GM12878 (cell line): Measurements from ENCODE around the gene PRRG1. TPM values are rescaled to one million over a fixed set of nuclear protein-coding genes. Genes with fewer than 3 reads are reported as not detected.

Experiments used
- ATAC-seq: fragments of 200-7000 bp; cut with Tn5 transposase; 3 replicates; pipeline ENCODE4 v1.9.1; 2020; ENCODE audit warnings: mild to moderate bottlenecking, moderate library complexity
- BruUV-seq: library from RNA; stranded (reverse); fragments of 400-500 nt; replicated peaks from 2 replicates; lab custom pipeline; 2021; lab: Mats Ljungman, UMichigan
- CTCF ChIA-PET: fragments of 300-600 bp; sonication (Branson Sonifier 250); formaldehyde crosslinking; extraction: SDS; loops from one replicate; lab custom pipeline; 2021; ENCODE audit warnings: inconsistent platforms; lab: Yijun Ruan, JAX
- POLR2A ChIA-PET: fragments of 350-600 bp; formaldehyde crosslinking; extraction: SDS; loops from one replicate; lab custom pipeline; 2021; ENCODE audit warnings: inconsistent platforms; lab: Charles Lee
- RAD21 ChIA-PET: fragments of 300-600 bp; sonication (Branson Sonifier 250); formaldehyde crosslinking; loops from one replicate; lab custom pipeline; 2023; ENCODE audit warnings: antibody characterized with exemption; ENCODE audit not compliant: unreplicated experiment; lab: Charles Lee
- SMC1A ChIA-PET: fragments of 300-600 bp; sonication (Branson Sonifier 250); formaldehyde crosslinking; loops from one replicate; lab custom pipeline; 2023; ENCODE audit not compliant: unreplicated experiment, uncharacterized antibody; lab: Charles Lee
- DNase-seq: peaks from one replicate; pipeline ENCODE4 v3.0.0-alpha.2; 2011; ENCODE audit warnings: low read depth, low spot score
- FAIRE-seq: peaks from 3 replicates; lab custom pipeline; 2011; peaks lifted over from hg19 to GRCh38; lab: Jason Lieb, UNC
- H2AFZ ChIP-seq: 2 replicates; pipeline ENCODE4 v1.6.0; 2011; ENCODE audit warnings: low read depth, low read length, control low read depth; ENCODE audit not compliant: control insufficient read depth
- H3K27ac ChIP-seq: 2 replicates; pipeline ENCODE4 v1.5.1; 2011; ENCODE audit warnings: control low read depth; ENCODE audit not compliant: control insufficient read depth, insufficient read depth
- H3K27me3 ChIP-seq, 2 experiments: replicated peaks in 1 of 2; 2 replicates each; pipeline versions ENCODE4 v1.6.0 to v1.6.1; 2011; ENCODE audit warnings: low read length in 1 of 2; ENCODE audit not compliant: control insufficient read depth in 2 of 2, insufficient read depth in 2 of 2
- H3K36me3 ChIP-seq, 2 experiments: 2 replicates each; pipeline ENCODE4 v1.5.1; 2011; ENCODE audit warnings: low read length in 1 of 2; ENCODE audit not compliant: control insufficient read depth in 2 of 2, insufficient read depth in 2 of 2
- H3K4me1 ChIP-seq: 2 replicates; pipeline ENCODE4 v1.6.1; 2011; ENCODE audit warnings: mild to moderate bottlenecking, low read length, moderate library complexity, mixed read lengths; ENCODE audit not compliant: control insufficient read depth, insufficient read depth
- H3K4me2 ChIP-seq: 2 replicates; pipeline ENCODE4 v1.6.0; 2011; ENCODE audit warnings: control low read depth; ENCODE audit not compliant: control insufficient read depth, insufficient read depth
- H3K4me3 ChIP-seq: fragments of 200-600 bp; sonication (generic); 2 replicates; pipeline ENCODE4 v1.5.1; 2016
- H3K79me2 ChIP-seq: 2 replicates; pipeline ENCODE4 v1.6.0; 2011; ENCODE audit warnings: low read length; ENCODE audit not compliant: control insufficient read depth, insufficient read depth
- H3K9ac ChIP-seq: 2 replicates; pipeline ENCODE4 v1.8.0; 2011; ENCODE audit warnings: low read length, control low read depth, mixed read lengths; ENCODE audit not compliant: control insufficient read depth, insufficient read depth
- H3K9me3 ChIP-seq: replicated peaks from 3 replicates; pipeline ENCODE4 v1.5.1; 2011; ENCODE audit warnings: mild to moderate bottlenecking, low read length; ENCODE audit not compliant: control insufficient read depth, insufficient read depth
- H4K20me1 ChIP-seq: 2 replicates; pipeline ENCODE4 v1.6.0; 2011; ENCODE audit not compliant: control insufficient read depth, insufficient read depth
- EGR1 ChIP-seq, 2 experiments: IDR thresholded peaks; 1 replicate in 1 of 2; 2 replicates in 1 of 2; pipeline ENCODE4 v1.6.1; 2011 to 2012; ENCODE audit warnings: low read depth in 2 of 2, low read length in 2 of 2, borderline replicate concordance in 1 of 2, mild to moderate bottlenecking in 1 of 2, moderate library complexity in 1 of 2
- FOXM1 ChIP-seq: IDR thresholded peaks from 2 replicates; pipeline ENCODE4 v1.6.1; 2012; ENCODE audit warnings: low read depth, mild to moderate bottlenecking, inconsistent platforms, low read length, moderate library complexity
- HDAC6 ChIP-seq: fragments of 200-600 bp; sonication (generic); IDR thresholded peaks from one replicate; pipeline ENCODE4 v1.8.0; 2017; ENCODE audit warnings: antibody characterized with exemption; ENCODE audit not compliant: unreplicated experiment
- NFYA ChIP-seq: IDR thresholded peaks from 2 replicates; pipeline ENCODE4 v1.6.1; 2011; ENCODE audit warnings: low read depth, mild to moderate bottlenecking, low read length, improper control_type of control experiment, borderline replicate concordance
- NR2C2 ChIP-seq: IDR thresholded peaks from 2 replicates; pipeline ENCODE4 v1.6.1; 2011; ENCODE audit warnings: borderline replicate concordance, low read depth; ENCODE audit not compliant: control insufficient read depth, insufficient read length
- POLR2AphosphoS5 ChIP-seq: IDR thresholded peaks from 2 replicates; pipeline ENCODE4 v1.6.1; 2011; ENCODE audit warnings: mild to moderate bottlenecking, low read length, inconsistent platforms
- SRF ChIP-seq, 2 experiments: IDR thresholded peaks; 2 replicates each; pipeline ENCODE4 v1.6.1; 2011; ENCODE audit warnings: low read depth in 2 of 2, low read length in 2 of 2, mild to moderate bottlenecking in 1 of 2, moderate library complexity in 1 of 2
- TBL1XR1 ChIP-seq: IDR thresholded peaks from 2 replicates; pipeline ENCODE4 v1.6.1; 2012; ENCODE audit warnings: low read depth, low read length, improper control_type of control experiment
- ZNF207 ChIP-seq: fragments of 450-650 bp; IDR thresholded peaks from 2 replicates; pipeline ENCODE4 v1.6.1; 2014; ENCODE audit warnings: antibody characterized with exemption, mild to moderate bottlenecking, borderline replicate concordance
- ZNF24 ChIP-seq: fragments of 450-650 bp; IDR thresholded peaks from 2 replicates; pipeline ENCODE4 v1.6.1; 2017; ENCODE audit warnings: antibody characterized with exemption, mild to moderate bottlenecking
- WGBS: methylation state at CpG from one replicate; pipeline ENCODE4 v1.1.6; 2016; ENCODE audit warnings: low lambda C conversion rate; ENCODE audit not compliant: insufficient replicate concordance, insufficient coverage; ENCODE audit errors: missing lambda C conversion rate; 5-methylcytosine and 5-hydroxymethylcytosine counted together
- in situ Hi-C: fragments of 300-500 bp; cut with MboI; formaldehyde crosslinking; loops from 9 replicates; pipeline ENCODE4 v1.14.3; 2018; ENCODE audit warnings: mixed read lengths
- intact Hi-C: fragments of 100-400 bp; cut with micrococcal nuclease; formaldehyde crosslinking; loops from one replicate; pipeline ENCODE4 v1.14.2; 2022; ENCODE audit not compliant: unreplicated experiment
- polyA plus RNA-seq, 11 experiments: library from polyadenylated mRNA; depleted of rRNA in 4 of 11; unstranded in 6 of 11; stranded (reverse) in 5 of 11; fragments of >200 nt; fragmentation: Nextera tagmentation in 4 of 11; fragmentation: Illumina TruSeq in 1 of 11; extraction: Ambion mirVana in 4 of 11; extraction: Trizol in 1 of 11; gene quantifications; 1 replicate in 1 of 11; 2 replicates in 10 of 11; pipeline versions ENCODE4 v1.2.1 to v1.2.3, GENCODE V29; 2011 to 2016; ENCODE audit warnings: inconsistent platforms in 2 of 11, missing spikeins in 2 of 11, low read depth in 1 of 11
- total RNA-seq, 4 experiments: library from RNA; depleted of rRNA in 3 of 4; stranded (reverse); fragments of >200 nt in 3 of 4; fragmentation: Illumina TruSeq in 1 of 4; extraction: Trizol in 1 of 4; gene quantifications; 2 replicates each; pipeline versions ENCODE4 v1.2.1 to v1.2.3, GENCODE V29; 2013 to 2021
- TF ChIP-seq, protein P1 (sequence below): IDR thresholded peaks from 2 replicates; pipeline ENCODE4 v1.6.1; 2012; ENCODE audit warnings: low read length, inconsistent platforms
- TF ChIP-seq, protein P2 (sequence below): fragments of 450-650 bp; formaldehyde crosslinking; IDR thresholded peaks from 2 replicates; pipeline ENCODE4 v1.4.0; 2022; ENCODE audit warnings: mild to moderate bottlenecking, moderate library complexity

Gene PRRG1
- total and polyA plus RNA-seq, 10 of the 15 experiments (the other 5 are each of a cell fraction or from before 2014, with no cell fraction given), result not detected

DNA sequence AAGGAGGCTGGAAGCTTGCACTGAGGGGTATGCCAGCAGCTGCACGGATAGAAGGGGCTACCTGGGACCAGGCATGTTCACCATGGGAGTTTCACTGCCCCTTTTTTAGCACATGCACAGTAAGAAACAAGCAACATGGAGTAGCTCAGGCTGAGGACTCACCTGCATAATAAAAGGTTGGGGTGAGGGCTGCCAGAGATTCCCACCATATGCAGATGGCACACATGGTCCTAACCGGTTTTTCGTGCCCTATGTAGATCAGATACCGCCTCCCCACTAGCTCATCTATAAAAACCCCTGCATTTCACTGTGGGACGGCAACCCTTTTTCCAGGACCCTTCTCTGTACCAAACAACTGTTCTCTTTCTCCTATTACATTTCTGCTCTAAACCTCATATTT, 125.3 kb downstream of the PRRG1 start:
- Histone ChIP-seq H3K4me2 (no peak overlapping the region), H3K27me3 (no peaks in the 10 kb centered on the region; a peak in 1 of 4 replicates), H3K27ac (no peak overlapping the region), H3K79me2 (no peaks in the 10 kb centered on the region), H3K4me3 (no peak overlapping the region), H3K9ac (no peak overlapping the region), H3K36me3 (no peaks in the 10 kb centered on the region), H3K9me3 (no peaks in the 10 kb centered on the region), H4K20me1 (no peaks in the 10 kb centered on the region), H2AFZ (no peak overlapping the region), H3K4me1 (no peaks in the 10 kb centered on the region)
- POLR2A ChIA-PET, result no interaction called here
- WGBS, result 11% methylated on average over 4 of the region's 5 CpGs
- in situ Hi-C loops, result no loop called here
- TF ChIP-seq TBL1XR1 (no peak), SRF (IDR thresholded peaks at IDR 0.05; ENCODE audit: low read depth in 2 of 2, low read length in 2 of 2) (no peak), POLR2AphosphoS5 (no peak), HDAC6 (no peak), ZNF207 (no peak), ZNF24 (no peak), NR2C2 (no peak), FOXM1 (no peak), EGR1 (IDR thresholded peaks at IDR 0.05; ENCODE audit: borderline replicate concordance in 1 of 2, low read depth in 2 of 2, low read length in 2 of 2) (no peak), NFYA (no peak)
- TF ChIP-seq, protein P1, sequence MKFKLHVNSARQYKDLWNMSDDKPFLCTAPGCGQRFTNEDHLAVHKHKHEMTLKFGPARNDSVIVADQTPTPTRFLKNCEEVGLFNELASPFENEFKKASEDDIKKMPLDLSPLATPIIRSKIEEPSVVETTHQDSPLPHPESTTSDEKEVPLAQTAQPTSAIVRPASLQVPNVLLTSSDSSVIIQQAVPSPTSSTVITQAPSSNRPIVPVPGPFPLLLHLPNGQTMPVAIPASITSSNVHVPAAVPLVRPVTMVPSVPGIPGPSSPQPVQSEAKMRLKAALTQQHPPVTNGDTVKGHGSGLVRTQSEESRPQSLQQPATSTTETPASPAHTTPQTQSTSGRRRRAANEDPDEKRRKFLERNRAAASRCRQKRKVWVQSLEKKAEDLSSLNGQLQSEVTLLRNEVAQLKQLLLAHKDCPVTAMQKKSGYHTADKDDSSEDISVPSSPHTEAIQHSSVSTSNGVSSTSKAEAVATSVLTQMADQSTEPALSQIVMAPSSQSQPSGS, result no peak
- TF ChIP-seq, protein P2, sequence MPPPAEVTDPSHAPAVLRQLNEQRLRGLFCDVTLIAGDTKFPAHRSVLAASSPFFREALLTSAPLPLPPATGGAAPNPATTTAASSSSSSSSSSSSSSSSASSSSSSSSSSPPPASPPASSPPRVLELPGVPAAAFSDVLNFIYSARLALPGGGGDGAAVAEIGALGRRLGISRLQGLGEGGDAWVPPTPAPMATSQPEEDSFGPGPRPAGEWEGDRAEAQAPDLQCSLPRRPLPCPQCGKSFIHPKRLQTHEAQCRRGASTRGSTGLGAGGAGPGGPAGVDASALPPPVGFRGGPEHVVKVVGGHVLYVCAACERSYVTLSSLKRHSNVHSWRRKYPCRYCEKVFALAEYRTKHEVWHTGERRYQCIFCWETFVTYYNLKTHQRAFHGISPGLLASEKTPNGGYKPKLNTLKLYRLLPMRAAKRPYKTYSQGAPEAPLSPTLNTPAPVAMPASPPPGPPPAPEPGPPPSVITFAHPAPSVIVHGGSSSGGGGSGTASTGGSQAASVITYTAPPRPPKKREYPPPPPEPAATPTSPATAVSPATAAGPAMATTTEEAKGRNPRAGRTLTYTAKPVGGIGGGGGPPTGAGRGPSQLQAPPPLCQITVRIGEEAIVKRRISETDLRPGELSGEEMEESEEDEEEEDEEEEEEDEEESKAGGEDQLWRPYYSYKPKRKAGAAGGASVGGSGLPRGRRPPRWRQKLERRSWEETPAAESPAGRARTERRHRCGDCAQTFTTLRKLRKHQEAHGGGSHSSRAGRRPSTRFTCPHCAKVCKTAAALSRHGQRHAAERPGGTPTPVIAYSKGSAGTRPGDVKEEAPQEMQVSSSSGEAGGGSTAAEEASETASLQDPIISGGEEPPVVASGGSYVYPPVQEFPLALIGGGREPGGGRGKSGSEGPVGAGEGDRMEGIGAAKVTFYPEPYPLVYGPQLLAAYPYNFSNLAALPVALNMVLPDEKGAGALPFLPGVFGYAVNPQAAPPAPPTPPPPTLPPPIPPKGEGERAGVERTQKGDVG (CRISPR knock-in tag), result no peak
- ATAC-seq (no peak), FAIRE-seq (no peak), DNase-seq (no peak)
- intact Hi-C loops, result no loop called here
- CTCF ChIA-PET, result no interaction called here
- SMC1A ChIA-PET, result no interaction called here
- RAD21 ChIA-PET, result no interaction called here
- no TSS peak for BruUV-seq
